ENCODE results near the gene PEDS1. TPM values are rescaled to one million over a fixed set of nuclear protein-coding genes. Genes with fewer than 3 reads are reported as not detected.

The PEDS1 gene
- total and polyA plus RNA-seq, 2 of the 13 experiments (the other 11 are each of a cell fraction or from before 2014, with no cell fraction given) = 30.5 to 93.9 TPM

DNA sequence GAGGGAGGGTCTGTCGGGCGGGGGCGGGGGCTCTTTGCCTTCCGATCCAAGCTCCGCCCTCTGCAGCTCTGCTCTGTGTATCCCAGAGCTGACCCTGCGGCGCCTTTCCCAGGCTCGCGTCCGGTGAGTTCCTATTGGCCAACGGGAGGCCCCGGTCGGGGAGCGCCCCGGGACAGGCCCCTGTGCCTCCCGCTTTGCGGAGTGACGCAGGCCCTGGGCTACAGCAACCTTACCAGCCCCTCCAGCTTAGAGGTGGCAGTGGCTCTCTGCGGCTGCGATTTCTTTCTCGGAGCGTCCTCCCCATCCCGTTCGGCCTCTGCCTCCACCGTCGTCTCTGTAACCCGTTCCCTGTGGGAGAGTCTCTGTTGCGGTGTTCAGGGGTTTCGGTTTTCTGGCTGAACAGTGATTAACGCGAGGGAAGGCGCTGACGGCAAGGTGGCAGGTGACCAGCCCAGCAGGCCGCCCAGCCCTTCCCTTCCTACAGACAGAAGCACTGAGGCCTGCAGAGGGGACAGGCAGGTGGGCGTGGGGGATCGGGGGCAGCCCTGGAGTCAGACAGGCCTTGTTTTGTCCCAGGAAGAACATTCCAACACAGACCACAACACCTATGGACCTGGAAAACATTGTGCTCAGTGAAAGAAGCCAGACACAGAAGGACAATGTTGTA lies 19.0 kb upstream of the PEDS1 start (continued):
- TF ChIP-seq, protein P1, sequence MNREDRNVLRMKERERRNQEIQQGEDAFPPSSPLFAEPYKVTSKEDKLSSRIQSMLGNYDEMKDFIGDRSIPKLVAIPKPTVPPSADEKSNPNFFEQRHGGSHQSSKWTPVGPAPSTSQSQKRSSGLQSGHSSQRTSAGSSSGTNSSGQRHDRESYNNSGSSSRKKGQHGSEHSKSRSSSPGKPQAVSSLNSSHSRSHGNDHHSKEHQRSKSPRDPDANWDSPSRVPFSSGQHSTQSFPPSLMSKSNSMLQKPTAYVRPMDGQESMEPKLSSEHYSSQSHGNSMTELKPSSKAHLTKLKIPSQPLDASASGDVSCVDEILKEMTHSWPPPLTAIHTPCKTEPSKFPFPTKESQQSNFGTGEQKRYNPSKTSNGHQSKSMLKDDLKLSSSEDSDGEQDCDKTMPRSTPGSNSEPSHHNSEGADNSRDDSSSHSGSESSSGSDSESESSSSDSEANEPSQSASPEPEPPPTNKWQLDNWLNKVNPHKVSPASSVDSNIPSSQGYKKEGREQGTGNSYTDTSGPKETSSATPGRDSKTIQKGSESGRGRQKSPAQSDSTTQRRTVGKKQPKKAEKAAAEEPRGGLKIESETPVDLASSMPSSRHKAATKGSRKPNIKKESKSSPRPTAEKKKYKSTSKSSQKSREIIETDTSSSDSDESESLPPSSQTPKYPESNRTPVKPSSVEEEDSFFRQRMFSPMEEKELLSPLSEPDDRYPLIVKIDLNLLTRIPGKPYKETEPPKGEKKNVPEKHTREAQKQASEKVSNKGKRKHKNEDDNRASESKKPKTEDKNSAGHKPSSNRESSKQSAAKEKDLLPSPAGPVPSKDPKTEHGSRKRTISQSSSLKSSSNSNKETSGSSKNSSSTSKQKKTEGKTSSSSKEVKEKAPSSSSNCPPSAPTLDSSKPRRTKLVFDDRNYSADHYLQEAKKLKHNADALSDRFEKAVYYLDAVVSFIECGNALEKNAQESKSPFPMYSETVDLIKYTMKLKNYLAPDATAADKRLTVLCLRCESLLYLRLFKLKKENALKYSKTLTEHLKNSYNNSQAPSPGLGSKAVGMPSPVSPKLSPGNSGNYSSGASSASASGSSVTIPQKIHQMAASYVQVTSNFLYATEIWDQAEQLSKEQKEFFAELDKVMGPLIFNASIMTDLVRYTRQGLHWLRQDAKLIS (CRISPR knock-in tag; IDR thresholded peaks at IDR 0.05) = no peak; the same call in 1 of the 2 replicates
- TF ChIP-seq SALL1 (CRISPR knock-in tag; IDR thresholded peaks at IDR 0.05) = peak; percentile 93
- peak; percentile 88; the same call in 1 of the 2 replicates for TF ChIP-seq ZNF766 (CRISPR knock-in tag; IDR thresholded peaks at IDR 0.05; ENCODE audit: borderline replicate concordance)
- peak; percentile 94 for TF ChIP-seq HMG20B (CRISPR knock-in tag; conservative IDR thresholded peaks at IDR 0.05)
- no peak for TF ChIP-seq JUNB (CRISPR knock-in tag; IDR thresholded peaks at IDR 0.05; ENCODE audit: borderline replicate concordance)
- TF ChIP-seq, protein P2, sequence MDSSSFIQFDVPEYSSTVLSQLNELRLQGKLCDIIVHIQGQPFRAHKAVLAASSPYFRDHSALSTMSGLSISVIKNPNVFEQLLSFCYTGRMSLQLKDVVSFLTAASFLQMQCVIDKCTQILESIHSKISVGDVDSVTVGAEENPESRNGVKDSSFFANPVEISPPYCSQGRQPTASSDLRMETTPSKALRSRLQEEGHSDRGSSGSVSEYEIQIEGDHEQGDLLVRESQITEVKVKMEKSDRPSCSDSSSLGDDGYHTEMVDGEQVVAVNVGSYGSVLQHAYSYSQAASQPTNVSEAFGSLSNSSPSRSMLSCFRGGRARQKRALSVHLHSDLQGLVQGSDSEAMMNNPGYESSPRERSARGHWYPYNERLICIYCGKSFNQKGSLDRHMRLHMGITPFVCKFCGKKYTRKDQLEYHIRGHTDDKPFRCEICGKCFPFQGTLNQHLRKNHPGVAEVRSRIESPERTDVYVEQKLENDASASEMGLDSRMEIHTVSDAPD (CRISPR knock-in tag; IDR thresholded peaks at IDR 0.05) = peak; percentile 39; the same call in 1 of the 2 replicates
- TF ChIP-seq ZNF124 (CRISPR knock-in tag; IDR thresholded peaks at IDR 0.05) = peak; percentile 89
- peak; percentile 88; the same call in 1 of the 2 replicates for TF ChIP-seq ZNF660 (CRISPR knock-in tag; IDR thresholded peaks at IDR 0.05; ENCODE audit: borderline replicate concordance, low read depth)
- TF ChIP-seq, protein P3, sequence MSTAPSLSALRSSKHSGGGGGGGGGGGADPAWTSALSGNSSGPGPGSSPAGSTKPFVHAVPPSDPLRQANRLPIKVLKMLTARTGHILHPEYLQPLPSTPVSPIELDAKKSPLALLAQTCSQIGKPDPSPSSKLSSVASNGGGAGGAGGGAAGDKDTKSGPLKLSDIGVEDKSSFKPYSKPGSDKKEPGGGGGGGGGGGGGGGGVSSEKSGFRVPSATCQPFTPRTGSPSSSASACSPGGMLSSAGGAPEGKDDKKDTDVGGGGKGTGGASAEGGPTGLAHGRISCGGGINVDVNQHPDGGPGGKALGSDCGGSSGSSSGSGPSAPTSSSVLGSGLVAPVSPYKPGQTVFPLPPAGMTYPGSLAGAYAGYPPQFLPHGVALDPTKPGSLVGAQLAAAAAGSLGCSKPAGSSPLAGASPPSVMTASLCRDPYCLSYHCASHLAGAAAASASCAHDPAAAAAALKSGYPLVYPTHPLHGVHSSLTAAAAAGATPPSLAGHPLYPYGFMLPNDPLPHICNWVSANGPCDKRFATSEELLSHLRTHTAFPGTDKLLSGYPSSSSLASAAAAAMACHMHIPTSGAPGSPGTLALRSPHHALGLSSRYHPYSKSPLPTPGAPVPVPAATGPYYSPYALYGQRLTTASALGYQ (CRISPR knock-in tag; IDR thresholded peaks at IDR 0.05) = peak; percentile 91; the same call in 1 of the 2 replicates
- TF ChIP-seq, protein P4, sequence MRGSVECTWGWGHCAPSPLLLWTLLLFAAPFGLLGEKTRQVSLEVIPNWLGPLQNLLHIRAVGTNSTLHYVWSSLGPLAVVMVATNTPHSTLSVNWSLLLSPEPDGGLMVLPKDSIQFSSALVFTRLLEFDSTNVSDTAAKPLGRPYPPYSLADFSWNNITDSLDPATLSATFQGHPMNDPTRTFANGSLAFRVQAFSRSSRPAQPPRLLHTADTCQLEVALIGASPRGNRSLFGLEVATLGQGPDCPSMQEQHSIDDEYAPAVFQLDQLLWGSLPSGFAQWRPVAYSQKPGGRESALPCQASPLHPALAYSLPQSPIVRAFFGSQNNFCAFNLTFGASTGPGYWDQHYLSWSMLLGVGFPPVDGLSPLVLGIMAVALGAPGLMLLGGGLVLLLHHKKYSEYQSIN (CRISPR knock-in tag; IDR thresholded peaks at IDR 0.05; ENCODE audit: borderline replicate concordance) = no peak
- TF ChIP-seq SNAI1 (CRISPR knock-in tag; IDR thresholded peaks at IDR 0.05; ENCODE audit: borderline replicate concordance) = peak; percentile 93; the same call in 1 of the 2 replicates
- no peak for TF ChIP-seq ZNF3 (CRISPR knock-in tag; IDR thresholded peaks at IDR 0.05)
- peak; percentile 84 for TF ChIP-seq ZNF709 (CRISPR knock-in tag; IDR thresholded peaks at IDR 0.05)
- peak; percentile 18; the same call in 1 of the 2 replicates for TF ChIP-seq SP5 (CRISPR knock-in tag; IDR thresholded peaks at IDR 0.05; ENCODE audit: borderline replicate concordance, low read depth)
- TF ChIP-seq RBM39 (IDR thresholded peaks at IDR 0.05; ENCODE audit: low read depth, low read length, poor library complexity, severe bottlenecking) = no peak
- peak; percentile 88; the same call in 1 of the 2 replicates for TF ChIP-seq ZNF567 (CRISPR knock-in tag; IDR thresholded peaks at IDR 0.05; ENCODE audit: borderline replicate concordance)
- TF ChIP-seq ZNF792 (CRISPR knock-in tag; IDR thresholded peaks at IDR 0.05) = peak; percentile 92; the same call in 1 of the 2 replicates
- peak; percentile 96 for TF ChIP-seq ZSCAN29 (CRISPR knock-in tag; conservative IDR thresholded peaks at IDR 0.05)
- TF ChIP-seq, protein P5, sequence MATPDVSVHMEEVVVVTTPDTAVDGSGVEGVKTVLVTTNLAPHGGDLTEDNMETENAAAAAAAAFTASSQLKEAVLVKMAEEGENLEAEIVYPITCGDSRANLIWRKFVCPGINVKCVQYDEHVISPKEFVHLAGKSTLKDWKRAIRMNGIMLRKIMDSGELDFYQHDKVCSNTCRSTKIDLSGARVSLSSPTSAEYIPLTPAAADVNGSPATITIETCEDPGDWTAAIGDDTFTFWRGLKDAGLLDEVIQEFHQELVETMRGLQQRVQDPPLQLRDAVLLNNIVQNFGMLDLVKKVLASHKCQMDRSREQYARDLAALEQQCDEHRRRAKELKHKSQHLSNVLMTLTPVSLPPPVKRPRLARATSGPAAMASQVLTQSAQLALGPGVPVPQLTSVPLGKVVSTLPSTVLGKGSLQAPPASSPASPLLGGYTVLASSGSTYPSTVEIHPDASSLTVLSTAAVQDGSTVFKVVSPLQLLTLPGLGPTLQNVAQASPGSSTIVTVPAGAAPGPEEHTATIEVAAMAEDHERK (CRISPR knock-in tag; IDR thresholded peaks at IDR 0.05; ENCODE audit: low read depth) = peak; percentile 40; the same call in 1 of the 2 replicates

All from HepG2 (cell line).